Central memory CD4-positive, alpha-beta T cell (primary cell): ENCODE data around the gene GPR89B.
"Not testable (repeated sequence)": the region's sequence is repeated elsewhere in the genome, so short reads cannot be mapped to it uniquely, and the experiment has no call there.

Source experiments
- DNase-seq: peaks from one replicate; pipeline ENCODE4 v3.0.0; 2022

The GPR89B gene

DNA sequence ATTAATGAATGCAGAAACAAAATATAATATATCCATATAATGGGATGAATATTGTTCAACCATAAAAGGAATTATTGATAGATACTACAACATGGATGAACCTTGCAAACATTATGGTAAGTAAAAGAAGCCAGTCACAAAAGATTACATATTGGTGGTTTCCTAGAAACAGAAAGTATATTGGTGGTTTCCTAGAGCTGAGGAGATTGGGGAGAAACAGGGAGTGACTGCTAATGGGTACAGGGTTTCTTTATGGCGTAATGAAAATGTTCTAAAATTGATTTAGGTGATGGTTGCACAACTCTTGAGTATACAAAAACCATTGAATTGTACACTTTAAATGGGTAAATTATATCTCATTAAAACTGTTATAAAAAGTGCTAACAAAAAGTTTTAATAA is 14.3 kb downstream of the GPR89B start:
- not testable (repeated sequence) for DNase-seq

GRCh38 chr1:147949517-147949916 is 21.3 kb downstream of the GPR89B start:
- not testable (repeated sequence) for DNase-seq

DNA sequence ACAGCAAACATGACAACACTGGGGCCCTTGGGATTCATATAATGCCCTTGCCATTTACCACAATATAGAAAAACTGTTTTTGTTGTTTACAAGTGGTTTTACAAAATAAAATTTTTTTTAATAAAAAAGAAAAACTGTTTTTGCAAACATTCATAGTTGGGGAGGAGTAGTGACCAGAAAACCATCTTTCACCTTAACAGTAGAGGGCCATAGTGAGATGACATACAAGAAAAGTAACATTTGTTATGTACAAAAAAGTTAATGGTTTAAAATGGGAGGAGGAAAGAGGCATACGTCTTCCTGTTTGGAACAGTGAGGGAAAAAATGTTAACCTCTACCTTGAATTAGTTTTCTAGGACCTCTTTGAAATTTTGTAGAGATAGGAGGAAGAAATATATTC is 30.7 kb downstream of the GPR89B start:
- DNase-seq: not testable (repeated sequence)

DNA sequence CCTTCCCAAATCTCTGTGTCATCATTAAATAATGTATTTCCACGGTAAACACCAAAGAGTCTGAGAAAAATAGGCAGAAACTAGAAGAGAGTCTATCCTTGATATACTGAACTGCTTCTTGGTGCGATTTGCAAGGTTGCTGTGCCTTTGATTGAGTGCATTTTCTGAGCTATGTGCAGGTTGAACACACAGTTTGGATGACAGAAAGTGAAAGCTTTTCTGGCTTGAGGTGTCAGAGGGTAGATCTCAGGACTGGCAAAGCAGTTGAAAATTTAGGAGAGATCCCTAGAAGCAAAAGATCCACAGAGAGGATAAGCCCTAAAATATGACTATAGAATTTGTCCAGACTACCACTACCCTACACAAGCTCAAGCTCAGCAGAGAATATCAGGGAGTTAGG is 31.5 kb downstream of the GPR89B start:
- not testable (repeated sequence) for DNase-seq

GRCh38 chr1:147964575-147964974 is 36.4 kb downstream of the GPR89B start:
- not testable (repeated sequence) for DNase-seq

- not testable (repeated sequence) for DNase-seq
Observed at GRCh38 chr1:147966657-147967056, 38.4 kb downstream of the GPR89B start.

GRCh38 chr1:147978896-147979651 is 50.9 kb downstream of the GPR89B start:
- not testable (repeated sequence) for DNase-seq

DNA sequence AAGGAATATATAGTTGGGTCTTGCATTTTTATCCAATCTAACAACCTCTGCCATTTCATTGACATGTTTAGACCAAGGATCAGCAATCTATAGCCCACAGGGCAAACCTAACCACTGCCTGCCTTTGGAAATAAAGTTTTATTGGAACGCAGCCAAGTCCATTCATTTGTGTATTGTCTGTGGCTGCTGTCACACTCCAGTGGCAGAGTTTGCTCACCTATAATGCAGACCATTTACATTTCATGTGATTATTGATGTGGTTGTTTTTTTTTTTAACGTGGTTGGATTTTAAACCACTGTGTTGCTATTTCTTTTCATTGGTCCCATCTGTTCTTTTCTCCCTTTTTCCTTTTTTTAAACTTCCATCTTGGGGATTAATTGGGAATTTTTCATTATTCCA is 57.2 kb downstream of the GPR89B start:
- not testable (repeated sequence) for DNase-seq

DNA sequence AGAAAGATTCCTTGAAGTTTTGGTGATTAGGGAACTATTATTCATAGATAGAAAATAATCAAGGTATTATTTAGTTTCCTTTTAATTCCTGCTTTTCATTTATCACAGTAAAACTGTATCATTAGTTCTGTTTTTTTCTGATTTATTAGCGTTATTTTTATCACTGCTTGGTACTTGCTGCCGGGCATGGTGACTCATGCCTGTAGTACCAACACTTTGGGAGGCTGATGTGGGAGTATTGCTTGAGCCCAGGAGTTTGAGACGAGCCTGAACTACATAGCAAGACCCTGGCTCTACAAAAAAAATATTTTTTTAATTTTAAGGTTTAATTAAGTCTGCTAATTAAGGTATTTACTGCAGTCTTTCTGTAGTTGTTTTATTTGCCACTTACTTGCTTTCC is 59.7 kb downstream of the GPR89B start:
- not testable (repeated sequence) for DNase-seq

GRCh38 chr1:147992916-147993315 is 64.7 kb downstream of the GPR89B start:
- DNase-seq: not testable (repeated sequence)

DNA sequence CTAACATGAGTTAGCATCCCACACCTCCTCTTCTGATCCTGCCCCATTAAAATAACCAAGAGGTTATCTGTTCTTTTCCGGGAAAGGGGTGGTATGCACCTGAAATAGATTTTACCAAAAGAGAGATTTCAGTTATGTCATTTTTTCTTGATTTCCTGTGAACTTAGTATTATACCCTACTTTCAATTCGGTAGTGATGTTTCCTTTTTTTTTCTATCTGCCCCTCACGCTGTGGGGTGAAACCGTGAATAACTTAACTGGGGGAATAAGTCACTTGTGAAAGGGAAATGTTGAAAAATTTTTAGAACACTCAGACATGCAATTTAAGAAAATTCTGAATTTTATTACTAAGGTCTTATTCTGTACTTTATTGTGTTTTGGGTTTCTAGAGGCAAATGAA is 65.2 kb downstream of the GPR89B start:
- DNase-seq: not testable (repeated sequence)

GRCh38 chr1:147993825-147994615 is 65.8 kb downstream of the GPR89B start:
- not testable (repeated sequence) for DNase-seq

DNA sequence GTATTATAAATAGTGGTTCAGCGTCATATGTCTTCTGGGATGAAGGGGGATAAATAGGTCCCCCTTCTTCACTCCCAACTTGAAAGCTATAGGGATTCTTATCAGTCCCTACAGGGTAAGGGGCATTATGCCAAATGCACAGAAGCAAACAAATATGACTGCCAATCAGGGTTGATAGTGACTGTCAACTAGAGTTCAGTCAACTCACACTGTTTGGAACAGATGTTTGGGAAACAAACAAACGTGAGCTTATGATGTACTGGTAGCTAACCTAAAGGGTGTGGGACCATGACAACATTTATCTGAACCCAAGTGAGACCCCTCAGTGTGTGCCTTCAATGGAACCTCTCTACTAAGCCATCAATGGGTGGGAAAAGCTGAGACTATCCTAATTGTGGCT is 67.9 kb downstream of the GPR89B start:
- not testable (repeated sequence) for DNase-seq

GRCh38 chr1:148007724-148008123 is 79.5 kb downstream of the GPR89B start:
- not testable (repeated sequence) for DNase-seq

GRCh38 chr1:148010527-148010926 is 82.3 kb downstream of the GPR89B start:
- no peak for DNase-seq

- DNase-seq: not testable (repeated sequence)
Observed at GRCh38 chr1:148013177-148014144, 85.2 kb downstream of the GPR89B start.

- DNase-seq: not testable (repeated sequence)
Observed at GRCh38 chr1:148014289-148015200, 86.3 kb downstream of the GPR89B start.

DNA sequence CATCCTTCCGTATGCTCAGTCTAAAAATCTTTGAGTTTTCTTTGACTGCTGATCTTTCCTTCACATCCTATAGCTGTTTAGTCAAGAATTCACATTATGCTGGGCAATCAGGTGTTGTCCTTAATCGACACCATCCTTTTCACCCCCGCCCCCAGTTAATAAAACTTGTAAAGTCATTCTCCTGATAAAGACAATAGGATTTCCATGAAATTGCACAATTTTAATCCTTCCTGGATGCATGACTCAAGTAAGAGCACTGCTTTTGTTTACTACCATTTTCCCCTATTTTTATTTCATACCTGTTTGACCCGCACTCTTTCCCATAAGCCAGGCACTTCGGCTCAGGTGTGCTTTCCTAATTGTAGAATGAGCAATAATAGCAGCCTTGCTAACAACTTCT is 96.7 kb downstream of the GPR89B start:
- not testable (repeated sequence) for DNase-seq

DNA sequence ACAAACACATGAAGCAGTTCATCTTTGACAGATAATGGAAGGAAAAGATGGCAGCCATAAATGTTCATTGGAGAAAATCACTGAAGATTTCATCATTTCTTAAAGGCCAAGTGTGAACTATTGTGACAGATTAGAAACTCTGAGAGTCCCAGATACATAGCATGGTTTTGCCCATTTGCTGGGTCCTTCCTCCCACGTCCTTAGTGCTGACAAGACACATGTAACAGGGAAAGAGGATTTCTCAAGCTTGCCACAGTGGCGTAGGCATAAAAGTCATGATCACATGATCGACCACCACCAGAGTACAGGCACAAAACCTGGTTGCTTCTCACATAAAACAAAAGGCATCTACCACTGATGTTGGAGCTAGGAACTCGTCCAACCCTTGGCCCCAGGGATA is 98.8 kb downstream of the GPR89B start:
- not testable (repeated sequence) for DNase-seq

GRCh38 chr1:148032247-148032646 is 104.0 kb downstream of the GPR89B start:
- not testable (repeated sequence) for DNase-seq

- DNase-seq: not testable (repeated sequence)
Observed at GRCh38 chr1:148032690-148033089, 104.5 kb downstream of the GPR89B start.
